ENCODE data around the gene PCDHB9. TPM values are rescaled to one million over a fixed set of nuclear protein-coding genes. Genes with fewer than 3 reads are reported as not detected.
A peak's percentile ranks its signal among the peaks of the same experiment; 100 is the strongest.
"Not testable (repeated sequence)": the region's sequence is repeated elsewhere in the genome, so short reads cannot be mapped to it uniquely, and the experiment has no call there.

PCDHB9 gene
- total and polyA plus RNA-seq, 9 of the 15 experiments (the other 6 are each of a cell fraction or from before 2014, with no cell fraction given) = not detected

DNA sequence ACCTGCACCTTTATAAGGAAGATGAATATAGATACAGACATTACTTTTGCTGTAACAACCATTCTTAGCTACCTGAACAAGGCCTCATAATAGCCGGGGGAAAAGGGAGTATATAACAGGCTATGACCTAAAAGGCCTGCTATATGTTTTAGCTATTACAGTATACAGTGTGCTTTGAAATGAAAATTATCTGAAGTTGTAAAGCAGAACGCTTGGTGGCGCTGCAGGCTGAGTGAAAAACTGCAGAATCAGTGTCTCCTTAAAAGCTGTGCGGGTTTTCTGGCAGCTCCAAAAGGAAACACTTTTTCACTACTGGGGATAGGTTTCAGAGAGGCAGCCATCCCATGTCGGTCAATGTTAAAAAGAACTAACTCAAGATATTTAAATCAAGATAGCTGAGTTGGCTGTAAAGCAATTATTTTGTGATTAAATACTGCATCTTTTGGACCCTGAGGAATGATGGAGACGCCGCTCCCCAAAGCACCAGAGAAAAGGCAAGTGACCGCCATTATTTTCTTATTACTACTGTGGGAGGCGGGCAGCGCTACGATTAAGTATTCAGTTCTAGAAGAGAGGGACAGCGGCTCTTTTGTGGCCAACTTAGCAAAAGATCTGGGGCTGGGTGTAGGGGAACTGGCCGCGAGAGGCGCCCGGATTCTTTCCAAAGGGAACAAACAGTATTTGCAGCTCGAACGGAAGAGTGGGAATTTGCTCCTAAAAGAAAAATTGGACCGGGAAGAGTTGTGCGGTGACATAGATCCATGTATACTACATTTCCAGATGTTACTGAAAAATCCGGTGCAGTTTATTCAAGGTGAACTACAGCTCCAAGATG, 31.2 kb upstream of the PCDHB9 start:
- intact Hi-C loops (cut with micrococcal nuclease) (no loop called here), in situ Hi-C loops (cut with MboI) (no loop called here)
- Histone ChIP-seq H3K9me1 (ENCODE audit: control insufficient read depth, insufficient read depth, low read length) (no peaks in the 10 kb centered on the region), H3K79me2 (ENCODE audit: control insufficient read depth, insufficient read depth, low read length) (no peaks in the 10 kb centered on the region), H3K4me2 (ENCODE audit: insufficient read depth, low read length) (no peak overlapping the region), H3K4me3 (no peak overlapping the region), H3K9me3 (replicated peaks; ENCODE audit: control insufficient read depth, insufficient read depth, low read depth, low read length) (no peaks in the 10 kb centered on the region), H2AFZ (ENCODE audit: low read depth, low read length) (no peak overlapping the region), H3K4me1 (replicated peaks in 1 of 2; ENCODE audit: control insufficient read depth in 2 of 2, insufficient read depth in 2 of 2, low read length in 2 of 2) (no peaks in the 10 kb centered on the region), H3K36me3 (ENCODE audit: control insufficient read depth, insufficient read depth, low read length) (no peaks in the 10 kb centered on the region), H3K27ac (ENCODE audit: extremely low read depth, low read depth, low read length) (no peak overlapping the region), H3K27me3 (ENCODE audit: control insufficient read depth in 2 of 2, insufficient read depth in 2 of 2, low read length in 2 of 2) (peaks cover 0 to 8% of the 10 kb centered on the region in 2 experiments; a peak in 2 of 5 replicates), H3K9ac (ENCODE audit: insufficient read depth in 1 of 2, low read depth in 2 of 2, low read length in 2 of 2) (no peak overlapping the region), H4K20me1 (replicated peaks; ENCODE audit: control insufficient read depth, insufficient read depth, low read length) (no peaks in the 10 kb centered on the region)
- ATAC-seq = peak; percentile 71
- BruUV-seq (replicated peaks) = no TSS peak
- peak in 1 of 4 experiments; percentile 7 for DNase-seq (ENCODE audit: extremely low read depth in 1 of 4, low spot score in 3 of 4)
- under 1% methylated on average over 21 of the region's 21 CpGs for WGBS (ENCODE audit: insufficient coverage, low coverage, missing lambda C conversion rate)
- FAIRE-seq = no peak
- POLR2A ChIA-PET = no interaction called here
- TF ChIP-seq, protein P1, sequence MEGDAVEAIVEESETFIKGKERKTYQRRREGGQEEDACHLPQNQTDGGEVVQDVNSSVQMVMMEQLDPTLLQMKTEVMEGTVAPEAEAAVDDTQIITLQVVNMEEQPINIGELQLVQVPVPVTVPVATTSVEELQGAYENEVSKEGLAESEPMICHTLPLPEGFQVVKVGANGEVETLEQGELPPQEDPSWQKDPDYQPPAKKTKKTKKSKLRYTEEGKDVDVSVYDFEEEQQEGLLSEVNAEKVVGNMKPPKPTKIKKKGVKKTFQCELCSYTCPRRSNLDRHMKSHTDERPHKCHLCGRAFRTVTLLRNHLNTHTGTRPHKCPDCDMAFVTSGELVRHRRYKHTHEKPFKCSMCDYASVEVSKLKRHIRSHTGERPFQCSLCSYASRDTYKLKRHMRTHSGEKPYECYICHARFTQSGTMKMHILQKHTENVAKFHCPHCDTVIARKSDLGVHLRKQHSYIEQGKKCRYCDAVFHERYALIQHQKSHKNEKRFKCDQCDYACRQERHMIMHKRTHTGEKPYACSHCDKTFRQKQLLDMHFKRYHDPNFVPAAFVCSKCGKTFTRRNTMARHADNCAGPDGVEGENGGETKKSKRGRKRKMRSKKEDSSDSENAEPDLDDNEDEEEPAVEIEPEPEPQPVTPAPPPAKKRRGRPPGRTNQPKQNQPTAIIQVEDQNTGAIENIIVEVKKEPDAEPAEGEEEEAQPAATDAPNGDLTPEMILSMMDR (IDR thresholded peaks at IDR 0.05 in 2 of 3, conservative IDR thresholded peaks at IDR 0.05 in 1 of 3; ENCODE audit: insufficient read depth in 2 of 3, low read depth in 1 of 3, low read length in 3 of 3) = peak; percentile 18 to 39 (median 29); a peak in 4 of 6 replicates
- no peak for TF ChIP-seq GABPB1 (CRISPR knock-in tag; IDR thresholded peaks at IDR 0.05)
- TF ChIP-seq CXXC5 (CRISPR knock-in tag; IDR thresholded peaks at IDR 0.05) = no peak
- TF ChIP-seq HDAC1 (IDR thresholded peaks at IDR 0.05) = no peak
- no peak for TF ChIP-seq GTF2E2 (tag; IDR thresholded peaks at IDR 0.05)
- TF ChIP-seq TSC22D4 (tag; IDR thresholded peaks at IDR 0.05) = no peak
- CTCF ChIA-PET (ENCODE audit: low intra/inter-chr PET ratio) = no interaction called here

DNA sequence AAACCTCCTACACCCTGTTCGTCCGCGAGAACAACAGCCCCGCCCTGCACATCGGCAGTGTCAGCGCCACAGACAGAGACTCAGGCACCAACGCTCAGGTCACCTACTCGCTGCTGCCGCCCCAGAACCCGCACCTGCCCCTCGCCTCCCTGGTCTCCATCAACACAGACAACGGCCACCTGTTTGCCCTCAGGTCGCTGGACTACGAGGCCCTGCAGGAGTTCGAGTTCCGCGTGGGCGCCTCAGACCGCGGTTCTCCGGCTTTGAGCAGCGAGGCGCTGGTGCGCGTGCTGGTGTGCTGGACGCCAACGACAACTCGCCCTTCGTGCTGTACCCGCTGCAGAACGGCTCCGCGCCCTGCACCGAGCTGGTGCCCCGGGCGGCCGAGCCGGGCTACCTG, 29.6 kb upstream of the PCDHB9 start:
- POLR2A ChIA-PET; DNase-seq (ENCODE audit: extremely low read depth in 1 of 4, low spot score in 3 of 4); H2AFZ ChIP-seq (ENCODE audit: low read depth, low read length); H3K4me3 ChIP-seq; H4K20me1 ChIP-seq (replicated peaks; ENCODE audit: control insufficient read depth, insufficient read depth, low read length); H3K9me1 ChIP-seq (ENCODE audit: control insufficient read depth, insufficient read depth, low read length); BruUV-seq (replicated peaks); H3K9me3 ChIP-seq (replicated peaks; ENCODE audit: control insufficient read depth, insufficient read depth, low read depth, low read length); H3K27me3 ChIP-seq (ENCODE audit: control insufficient read depth in 2 of 2, insufficient read depth in 2 of 2, low read length in 2 of 2); H3K79me2 ChIP-seq (ENCODE audit: control insufficient read depth, insufficient read depth, low read length); intact Hi-C loops (cut with micrococcal nuclease); H3K9ac ChIP-seq (ENCODE audit: insufficient read depth in 1 of 2, low read depth in 2 of 2, low read length in 2 of 2); H3K4me2 ChIP-seq (ENCODE audit: insufficient read depth, low read length); ATAC-seq; H3K27ac ChIP-seq (ENCODE audit: extremely low read depth, low read depth, low read length); H3K4me1 ChIP-seq (replicated peaks in 1 of 2; ENCODE audit: control insufficient read depth in 2 of 2, insufficient read depth in 2 of 2, low read length in 2 of 2); H3K36me3 ChIP-seq (ENCODE audit: control insufficient read depth, insufficient read depth, low read length); in situ Hi-C loops (cut with MboI); FAIRE-seq; CTCF ChIA-PET (ENCODE audit: low intra/inter-chr PET ratio): not testable (repeated sequence)
- 4% methylated on average over 20 of the region's 38 CpGs for WGBS (ENCODE audit: insufficient coverage, low coverage, missing lambda C conversion rate)

DNA sequence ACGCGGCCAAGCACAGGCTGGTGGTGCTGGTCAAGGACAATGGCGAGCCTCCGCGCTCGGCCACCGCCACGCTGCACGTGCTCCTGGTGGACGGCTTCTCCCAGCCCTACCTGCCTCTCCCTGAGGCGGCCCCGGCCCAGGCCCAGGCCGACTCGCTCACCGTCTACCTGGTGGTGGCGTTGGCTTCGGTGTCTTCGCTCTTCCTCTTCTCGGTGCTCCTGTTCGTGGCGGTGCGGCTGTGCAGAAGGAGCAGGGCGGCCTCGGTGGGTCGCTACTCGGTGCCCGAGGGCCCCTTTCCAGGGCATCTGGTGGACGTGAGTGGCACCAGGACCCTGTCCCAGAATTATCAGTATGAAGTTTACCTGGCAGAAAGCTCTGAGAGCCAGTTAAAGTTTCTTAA, 29.1 kb upstream of the PCDHB9 start:
- FAIRE-seq; in situ Hi-C loops (cut with MboI): not testable (repeated sequence)

More for the DNA sequence above, 29.1 kb upstream of the PCDHB9 start:
- H3K36me3 ChIP-seq (ENCODE audit: control insufficient read depth, insufficient read depth, low read length); H3K4me2 ChIP-seq (ENCODE audit: insufficient read depth, low read length); intact Hi-C loops (cut with micrococcal nuclease); H3K4me3 ChIP-seq; H3K27ac ChIP-seq (ENCODE audit: extremely low read depth, low read depth, low read length); H4K20me1 ChIP-seq (replicated peaks; ENCODE audit: control insufficient read depth, insufficient read depth, low read length); H3K79me2 ChIP-seq (ENCODE audit: control insufficient read depth, insufficient read depth, low read length); H3K27me3 ChIP-seq (ENCODE audit: control insufficient read depth in 2 of 2, insufficient read depth in 2 of 2, low read length in 2 of 2); CTCF ChIA-PET (ENCODE audit: low intra/inter-chr PET ratio); ATAC-seq; POLR2A ChIA-PET; DNase-seq (ENCODE audit: extremely low read depth in 1 of 4, low spot score in 3 of 4); H3K9ac ChIP-seq (ENCODE audit: insufficient read depth in 1 of 2, low read depth in 2 of 2, low read length in 2 of 2); BruUV-seq (replicated peaks); H2AFZ ChIP-seq (ENCODE audit: low read depth, low read length); H3K4me1 ChIP-seq (replicated peaks in 1 of 2; ENCODE audit: control insufficient read depth in 2 of 2, insufficient read depth in 2 of 2, low read length in 2 of 2); H3K9me3 ChIP-seq (replicated peaks; ENCODE audit: control insufficient read depth, insufficient read depth, low read depth, low read length); H3K9me1 ChIP-seq (ENCODE audit: control insufficient read depth, insufficient read depth, low read length): not testable (repeated sequence)
- 2% methylated on average over 9 of the region's 28 CpGs for WGBS (ENCODE audit: insufficient coverage, low coverage, missing lambda C conversion rate)
